Measurements from ENCODE around the gene PSENEN. TPM values are rescaled to one million over a fixed set of nuclear protein-coding genes. Genes with fewer than 3 reads are reported as not detected.
A peak's percentile ranks its signal among the peaks of the same experiment; 100 is the strongest.

PSENEN gene
- total RNA-seq, 1 donor from 2014 or later: 40.7 TPM

GRCh38 chr19:35777086-35777841 lies 31.8 kb downstream of the PSENEN start:
- intact Hi-C loops (cut with DNase I): no loop called here
- DNase-seq: peak; percentile 30
- ATAC-seq (ENCODE audit: poor library complexity): no peak

GRCh38 chr19:35777961-35778360 lies 32.5 kb downstream of the PSENEN start:
- no peak for ATAC-seq (ENCODE audit: poor library complexity)
- peak; percentile 6 for DNase-seq
- intact Hi-C loops (cut with DNase I): no loop called here

GRCh38 chr19:35779033-35779432 lies 33.6 kb downstream of the PSENEN start:
- no peak for ATAC-seq (ENCODE audit: poor library complexity)

GRCh38 chr19:35780058-35780457 lies 34.6 kb downstream of the PSENEN start:
- ATAC-seq (ENCODE audit: poor library complexity) (no peak), DNase-seq (peak; percentile 32)
- intact Hi-C loops (cut with DNase I): no loop called here

More at GRCh38 chr19:35779033-35779432, 33.6 kb downstream of the PSENEN start:
- DNase-seq: no peak
- intact Hi-C loops (cut with DNase I): no loop called here

- intact Hi-C loops (cut with DNase I): no loop called here
- ATAC-seq (ENCODE audit: poor library complexity): no peak
- no peak for DNase-seq
These were observed 35.3 kb downstream of the PSENEN start for GRCh38 chr19:35780717-35781116.

- DNase-seq (peak; percentile 16), ATAC-seq (ENCODE audit: poor library complexity) (no peak)
- intact Hi-C loops (cut with DNase I): no loop called here
These were observed 36.2 kb downstream of the PSENEN start for GRCh38 chr19:35781650-35782049.

GRCh38 chr19:35782589-35782988 lies 37.1 kb downstream of the PSENEN start:
- ATAC-seq (ENCODE audit: poor library complexity): no peak

GRCh38 chr19:35783469-35784434 lies 38.3 kb downstream of the PSENEN start:
- DNase-seq (peak; percentile 24), ATAC-seq (ENCODE audit: poor library complexity) (no peak)
- intact Hi-C loops (cut with DNase I): no loop called here

More at GRCh38 chr19:35782589-35782988, 37.1 kb downstream of the PSENEN start:
- intact Hi-C loops (cut with DNase I): no loop called here
- DNase-seq: peak; percentile 20

GRCh38 chr19:35784503-35785338 lies 39.3 kb downstream of the PSENEN start:
- DNase-seq (peak; percentile 36), ATAC-seq (ENCODE audit: poor library complexity) (no peak)
- intact Hi-C loops (cut with DNase I): no loop called here

- intact Hi-C loops (cut with DNase I): no loop called here
- DNase-seq (peak; percentile 23), ATAC-seq (ENCODE audit: poor library complexity) (no peak)
These were observed 39.8 kb downstream of the PSENEN start for GRCh38 chr19:35785339-35785627.

GRCh38 chr19:35786299-35787160 lies 41.1 kb downstream of the PSENEN start:
- intact Hi-C loops (cut with DNase I): no loop called here

GRCh38 chr19:35787227-35787799 lies 41.9 kb downstream of the PSENEN start:
- DNase-seq (peak; percentile 18), ATAC-seq (ENCODE audit: poor library complexity) (no peak)
- intact Hi-C loops (cut with DNase I): no loop called here

More at GRCh38 chr19:35786299-35787160, 41.1 kb downstream of the PSENEN start:
- DNase-seq: peak; percentile 30
- no peak for ATAC-seq (ENCODE audit: poor library complexity)

GRCh38 chr19:35788205-35788960 lies 42.9 kb downstream of the PSENEN start:
- ATAC-seq (ENCODE audit: poor library complexity) (no peak), DNase-seq (peak; percentile 9)
- intact Hi-C loops (cut with DNase I): no loop called here

GRCh38 chr19:35789195-35789977 lies 43.9 kb downstream of the PSENEN start:
- ATAC-seq (ENCODE audit: poor library complexity) (no peak), DNase-seq (peak; percentile 26)
- intact Hi-C loops (cut with DNase I): no loop called here

- ATAC-seq (ENCODE audit: poor library complexity): no peak
- intact Hi-C loops (cut with DNase I): no loop called here
- DNase-seq: peak; percentile 37
These were observed 44.8 kb downstream of the PSENEN start for GRCh38 chr19:35789978-35790944.

Data from Right ventricle myocardium superior (tissue), 1 donor.